ENCODE measurements around the gene PDIA6. TPM values are rescaled to one million over a fixed set of nuclear protein-coding genes. Genes with fewer than 3 reads are reported as not detected.

The PDIA6 gene
- total and polyA plus RNA-seq, 2 donors (not counting 3 experiments of a cell fraction or from before 2014, with no cell fraction given): 335 to 424 TPM

- intact Hi-C loops (cut with micrococcal nuclease): no loop called here
- no peak overlapping the region for H3K4me3 ChIP-seq (replicated peaks in 1 of 3; ENCODE audit: insufficient read depth in 1 of 3, low read depth in 1 of 3, low read length in 3 of 3)
- no peaks in the 10 kb centered on the region for H3K9me1 ChIP-seq (replicated peaks; ENCODE audit: control insufficient read depth, extremely low read depth, insufficient read depth, low read length)
- no peak overlapping the region for H3K9ac ChIP-seq (replicated peaks; ENCODE audit: extremely low read depth, insufficient read depth, low read length)
- ChIA-PET CTCF (no interaction called here), POLR2A (no interaction called here)
- no peak overlapping the region for H2AFZ ChIP-seq (ENCODE audit: low read depth, low read length)
- H3K27ac ChIP-seq (ENCODE audit: insufficient read depth, low read depth, low read length): no peak overlapping the region
- no peaks in the 10 kb centered on the region for H3K36me3 ChIP-seq (ENCODE audit: control insufficient read depth in 2 of 2, extremely low read depth in 1 of 2, insufficient read depth in 2 of 2, low read length in 2 of 2)
- no peak for DNase-seq (ENCODE audit: low read depth, low spot score)
- no peaks in the 10 kb centered on the region for H3K9me3 ChIP-seq (replicated peaks; ENCODE audit: control insufficient read depth, insufficient read depth, low read length)
- no peaks in the 10 kb centered on the region for H3K4me1 ChIP-seq (ENCODE audit: control insufficient read depth, extremely low read depth, insufficient read depth, low read length)
- TF ChIP-seq FOS (IDR thresholded peaks at IDR 0.05; ENCODE audit: borderline replicate concordance, insufficient read depth, low read length): no peak
- TF ChIP-seq JUN (IDR thresholded peaks at IDR 0.05; ENCODE audit: borderline replicate concordance, insufficient read depth, insufficient read length, low read depth): no peak
- TF ChIP-seq, protein P1, sequence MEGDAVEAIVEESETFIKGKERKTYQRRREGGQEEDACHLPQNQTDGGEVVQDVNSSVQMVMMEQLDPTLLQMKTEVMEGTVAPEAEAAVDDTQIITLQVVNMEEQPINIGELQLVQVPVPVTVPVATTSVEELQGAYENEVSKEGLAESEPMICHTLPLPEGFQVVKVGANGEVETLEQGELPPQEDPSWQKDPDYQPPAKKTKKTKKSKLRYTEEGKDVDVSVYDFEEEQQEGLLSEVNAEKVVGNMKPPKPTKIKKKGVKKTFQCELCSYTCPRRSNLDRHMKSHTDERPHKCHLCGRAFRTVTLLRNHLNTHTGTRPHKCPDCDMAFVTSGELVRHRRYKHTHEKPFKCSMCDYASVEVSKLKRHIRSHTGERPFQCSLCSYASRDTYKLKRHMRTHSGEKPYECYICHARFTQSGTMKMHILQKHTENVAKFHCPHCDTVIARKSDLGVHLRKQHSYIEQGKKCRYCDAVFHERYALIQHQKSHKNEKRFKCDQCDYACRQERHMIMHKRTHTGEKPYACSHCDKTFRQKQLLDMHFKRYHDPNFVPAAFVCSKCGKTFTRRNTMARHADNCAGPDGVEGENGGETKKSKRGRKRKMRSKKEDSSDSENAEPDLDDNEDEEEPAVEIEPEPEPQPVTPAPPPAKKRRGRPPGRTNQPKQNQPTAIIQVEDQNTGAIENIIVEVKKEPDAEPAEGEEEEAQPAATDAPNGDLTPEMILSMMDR (IDR thresholded peaks at IDR 0.05; ENCODE audit: extremely low read depth in 1 of 2, insufficient read depth in 1 of 2, low read depth in 1 of 2, low read length in 2 of 2): no peak
- TF ChIP-seq POLR2AphosphoS5 (IDR thresholded peaks at IDR 0.05; ENCODE audit: insufficient read depth, low read depth, low read length): no peak
- no peak for TF ChIP-seq EZH2 (IDR thresholded peaks at IDR 0.05; ENCODE audit: borderline replicate concordance, low read depth, low read length, severe bottlenecking)
- TF ChIP-seq GATA2 (IDR thresholded peaks at IDR 0.05; ENCODE audit: insufficient read depth, insufficient read length, low read depth, low read length): no peak
- TF ChIP-seq MAX (IDR thresholded peaks at IDR 0.05; ENCODE audit: insufficient read depth, insufficient read length): no peak
- TF ChIP-seq POLR2A (IDR thresholded peaks at IDR 0.05; ENCODE audit: low read depth, low read length): no peak
- TF ChIP-seq MYC (IDR thresholded peaks at IDR 0.05; ENCODE audit: low read depth, low read length): no peak
- no peak for FAIRE-seq
- no peak overlapping the region for H3K4me2 ChIP-seq (ENCODE audit: insufficient read depth, low read length)
- no peaks in the 10 kb centered on the region for H3K27me3 ChIP-seq (ENCODE audit: control insufficient read depth in 2 of 2, insufficient read depth in 2 of 2, low read length in 2 of 2)
- dilution Hi-C loops (cut with MboI; ENCODE audit: extremely low pct_ligation_motif_present, low sequenced_read_pairs): no loop called here
- no peaks in the 10 kb centered on the region for H4K20me1 ChIP-seq (replicated peaks; ENCODE audit: control insufficient read depth, extremely low read depth, insufficient read depth, low read length)
- H3K79me2 ChIP-seq (ENCODE audit: control insufficient read depth, insufficient read depth, low read length): no peaks in the 10 kb centered on the region
- BruUV-seq (replicated peaks): no TSS peak
Measured at GRCh38 chr2:10771786-10772185, 40.8 kb downstream of the PDIA6 start.

Measured in endothelial cell of umbilical vein (primary cell).